NOMO-1 (cell line): Measurements from ENCODE around the gene HCFC1.

Source experiments
- DNase-seq, 2 experiments: peaks; one replicate each; lab custom pipeline; 2025; ENCODE audit not compliant: unreplicated experiment in 2 of 2; lab: John Stamatoyannopoulos, UW

The HCFC1 gene

DNA sequence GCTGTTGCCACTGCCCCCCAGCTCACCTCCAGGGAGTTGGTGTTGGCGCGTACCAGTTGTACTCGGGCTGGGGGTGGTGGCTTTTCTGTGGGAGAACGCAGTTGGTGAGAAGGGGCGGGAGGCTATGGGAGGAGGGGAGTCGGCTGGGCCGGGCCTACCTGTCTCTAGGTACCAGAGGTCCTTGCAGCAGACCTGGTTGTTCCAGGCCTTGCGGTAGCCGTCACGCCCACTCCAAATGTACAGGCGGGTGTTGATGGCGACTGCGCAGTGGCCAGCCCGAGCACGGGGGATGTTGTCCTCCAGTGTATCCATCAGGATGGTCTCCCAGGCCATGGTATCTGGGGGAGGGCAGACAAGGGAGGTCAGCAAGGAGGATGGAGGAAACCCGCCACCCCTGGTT is 11.5 kb downstream of the HCFC1 start:
- no peak for DNase-seq

- DNase-seq = no peak
Observed at GRCh38 chrX:153959649-153960048, 12.0 kb downstream of the HCFC1 start.

DNA sequence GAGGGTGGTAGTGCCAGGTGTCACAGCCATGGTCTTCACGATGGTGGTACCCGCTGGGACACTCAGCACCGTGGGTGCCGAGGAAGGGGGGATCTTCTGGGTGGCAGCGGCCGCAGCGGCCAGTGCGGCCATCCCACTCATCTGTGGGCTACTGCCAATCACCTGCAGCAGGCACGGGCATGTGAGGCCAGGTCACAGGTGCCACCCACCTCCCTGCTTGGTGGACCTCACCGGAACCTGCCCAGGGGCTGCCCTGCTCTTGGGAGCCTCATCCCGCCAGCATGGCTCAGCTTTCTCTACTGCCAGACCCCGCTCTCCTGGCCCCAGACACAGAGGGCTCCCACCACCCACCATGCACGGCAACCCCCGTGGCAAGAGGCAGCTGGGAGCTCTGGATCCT is 13.0 kb downstream of the HCFC1 start:
- no peak for DNase-seq

DNA sequence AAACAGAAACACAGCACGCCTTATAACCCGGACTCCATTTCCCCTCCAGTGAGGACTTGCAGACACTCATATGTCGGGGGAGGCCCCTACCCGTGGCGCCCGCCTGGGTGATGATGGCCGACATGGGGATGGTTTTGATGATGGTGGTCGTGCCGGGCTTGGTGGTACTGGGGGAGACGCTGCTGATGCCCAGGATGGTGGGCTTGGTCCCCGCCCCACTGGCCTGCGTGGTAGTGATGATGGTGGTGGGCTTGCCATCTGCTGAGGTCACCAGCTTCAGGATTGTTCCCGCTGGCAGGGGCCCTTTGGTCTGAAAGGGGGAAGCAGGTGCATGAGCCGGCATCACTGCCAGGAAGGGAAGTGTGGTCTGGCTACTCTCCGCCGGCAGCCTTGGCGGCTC is 14.4 kb downstream of the HCFC1 start:
- DNase-seq = no peak

DNA sequence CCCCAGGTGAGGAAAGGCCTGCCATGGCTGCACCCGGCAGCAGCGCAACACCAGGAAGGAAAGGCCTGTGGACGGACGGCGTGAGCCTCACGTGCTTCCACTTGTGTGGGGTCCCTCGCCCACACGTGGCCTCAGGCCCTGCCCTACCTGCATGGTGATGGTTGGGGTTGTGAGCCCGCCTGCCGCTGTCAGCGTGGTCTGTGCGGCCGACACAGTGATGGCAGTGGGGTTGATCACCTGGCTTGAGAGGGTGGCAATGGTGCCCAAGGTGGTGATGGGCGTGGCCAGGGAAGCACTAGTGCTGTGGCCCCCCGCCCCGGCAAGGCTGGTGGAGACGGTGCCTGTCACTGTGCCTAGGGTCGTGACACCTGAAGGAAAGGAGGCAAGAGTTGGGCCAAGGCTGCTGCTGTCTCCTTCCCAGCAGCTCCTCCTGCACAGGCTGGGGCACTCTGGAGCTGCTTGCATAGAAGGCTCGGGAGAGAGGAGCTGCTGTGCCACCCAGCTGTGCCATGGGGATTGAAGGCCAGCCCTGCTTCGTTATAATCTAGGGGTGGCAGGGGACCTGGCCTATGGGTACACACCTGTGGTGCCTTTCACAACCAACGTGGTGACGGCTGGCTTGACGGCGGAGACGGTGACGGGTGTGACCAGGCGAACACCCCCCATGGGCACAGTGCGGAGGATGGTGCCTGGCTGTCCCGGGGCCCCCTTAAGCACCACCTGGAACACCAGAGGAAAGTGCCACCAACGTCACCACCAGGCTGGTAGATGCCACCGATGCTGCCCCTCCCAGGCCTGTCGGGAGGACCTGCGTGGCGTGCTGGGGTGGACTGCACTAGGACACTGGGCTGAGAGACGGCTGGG is 15.3 kb downstream of the HCFC1 start:
- DNase-seq = no peak

DNA sequence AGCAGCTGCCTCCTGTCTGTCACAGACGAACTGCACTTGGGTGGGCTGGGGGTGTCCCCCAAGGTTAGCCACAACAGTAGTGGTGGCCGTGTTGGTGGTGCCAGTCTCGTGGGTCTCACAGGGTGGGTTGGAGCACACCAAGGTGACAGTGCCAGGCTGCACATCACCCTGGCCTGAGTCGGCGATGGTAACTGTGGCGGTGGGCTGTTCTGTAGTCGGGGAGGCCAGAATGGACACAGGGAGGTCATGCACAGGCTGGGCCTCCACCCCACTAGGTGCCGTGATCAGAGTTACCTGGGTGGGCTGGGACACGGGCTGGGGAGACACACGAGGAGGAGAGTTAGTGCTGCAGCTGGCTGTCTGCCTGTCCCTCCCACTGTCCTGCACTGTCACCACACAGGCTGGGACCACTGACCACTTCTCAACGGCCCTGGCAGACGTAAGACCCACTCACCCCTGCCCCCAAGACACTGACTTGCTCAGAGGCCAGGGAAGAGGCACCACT is 16.3 kb downstream of the HCFC1 start:
- DNase-seq = no peak

GRCh38 chrX:153954558-153955227 is 16.9 kb downstream of the HCFC1 start:
- no peak for DNase-seq

DNA sequence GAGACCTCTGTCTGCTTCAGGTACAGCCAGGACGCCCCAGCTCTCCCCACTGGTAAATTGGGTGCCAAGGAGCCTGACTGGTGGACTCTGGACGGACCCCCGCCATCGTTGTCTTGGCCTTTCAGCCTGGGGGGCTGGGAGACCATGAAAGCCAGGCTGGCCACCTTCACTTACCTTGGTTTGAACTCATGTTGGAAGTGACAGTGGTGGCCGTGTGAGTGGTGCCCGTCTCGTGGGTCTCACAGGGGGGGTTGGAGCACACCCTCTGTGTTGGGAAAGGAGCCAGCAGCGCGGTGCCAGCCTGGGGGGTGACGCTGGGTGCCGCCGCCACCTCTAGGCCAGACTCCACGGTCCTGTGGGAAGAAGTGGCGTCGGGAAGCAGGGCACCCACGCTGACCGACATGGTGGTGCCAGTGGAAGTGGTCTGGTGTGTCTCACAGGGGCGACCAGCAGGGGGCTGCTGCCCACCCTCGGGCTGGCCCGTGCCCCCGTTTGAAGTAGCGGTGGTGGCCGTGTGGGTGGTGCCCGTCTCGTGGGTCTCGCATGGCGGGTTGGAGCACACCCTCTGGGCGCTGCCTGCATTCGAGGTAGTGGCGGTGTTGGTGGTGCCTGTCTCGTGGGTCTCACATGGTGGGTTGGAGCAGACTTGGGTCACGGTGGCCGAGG is 17.6 kb downstream of the HCFC1 start:
- DNase-seq = no peak

- peak; percentile 12 to 30 for DNase-seq
Observed at GRCh38 chrX:153953342-153953830, 18.2 kb downstream of the HCFC1 start.

GRCh38 chrX:153952373-153953026 is 19.1 kb downstream of the HCFC1 start:
- no peak for DNase-seq

GRCh38 chrX:153951683-153952372 is 19.8 kb downstream of the HCFC1 start:
- no peak for DNase-seq

DNA sequence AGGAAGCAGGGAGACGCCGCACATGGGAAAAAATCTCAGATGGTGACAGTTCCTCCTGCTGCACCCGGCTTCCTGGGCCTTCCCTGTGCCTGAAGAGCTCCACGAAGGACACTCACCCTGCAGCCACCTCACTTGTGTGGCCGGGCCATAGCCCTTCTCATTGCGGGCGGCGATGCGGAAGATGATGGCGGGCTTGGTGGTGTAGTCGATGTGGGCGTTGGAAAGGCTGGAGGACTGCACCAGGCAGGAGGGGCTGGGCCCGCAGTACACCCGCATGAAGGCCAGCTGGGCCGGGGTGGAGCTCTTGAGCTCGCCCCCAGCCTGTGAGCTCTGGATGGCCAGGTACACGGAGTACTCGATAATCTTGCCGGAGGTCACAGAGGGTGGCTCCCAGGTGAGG is 21.5 kb downstream of the HCFC1 start:
- no peak for DNase-seq

DNA sequence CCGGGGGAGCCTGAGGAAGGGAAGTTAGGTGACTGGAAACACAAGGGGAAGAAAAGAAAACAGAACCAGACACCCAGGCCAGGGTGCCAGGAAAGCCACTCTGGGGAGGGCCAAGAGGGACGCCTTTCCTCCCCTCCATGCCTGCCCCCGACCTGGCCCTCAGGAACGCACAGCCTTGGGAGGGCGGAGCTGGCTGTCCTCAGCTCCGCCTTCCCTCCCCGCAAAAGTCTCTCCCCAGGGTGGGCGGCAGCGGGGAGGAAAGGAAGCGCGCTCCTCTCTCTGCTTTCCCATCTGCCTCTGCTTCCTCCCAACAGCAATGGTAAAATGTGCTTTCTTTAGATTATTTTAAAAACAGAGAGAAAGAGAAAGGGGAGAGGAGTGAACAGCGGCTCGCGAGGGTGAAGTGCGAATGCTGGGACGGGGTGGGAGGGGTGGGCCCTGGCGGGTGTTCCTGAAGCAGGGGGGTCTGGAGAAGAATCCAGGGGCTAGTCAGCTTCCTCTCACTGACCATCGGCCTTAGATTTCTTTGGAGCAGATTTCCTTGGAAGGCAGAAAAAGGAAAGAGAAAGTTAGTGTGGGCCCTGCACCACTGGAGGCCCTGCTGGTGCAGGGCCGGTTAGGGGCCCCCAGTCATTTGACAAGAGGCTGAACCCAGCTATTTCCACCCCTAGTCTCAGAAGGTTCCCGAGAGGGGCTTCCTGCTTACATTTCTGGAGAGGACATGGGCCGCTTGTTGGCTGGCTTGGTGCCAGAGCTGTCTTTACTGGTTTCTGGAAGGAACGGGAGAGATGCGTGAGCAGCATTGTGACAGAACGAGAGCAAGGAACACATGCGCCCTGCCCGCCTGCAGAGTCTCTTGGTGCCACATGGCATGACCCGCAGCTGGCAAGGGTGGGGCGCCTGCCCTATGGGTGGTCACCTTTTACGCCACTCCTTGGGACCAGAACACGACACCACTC is 22.5 kb downstream of the HCFC1 start:
- no peak for DNase-seq

DNA sequence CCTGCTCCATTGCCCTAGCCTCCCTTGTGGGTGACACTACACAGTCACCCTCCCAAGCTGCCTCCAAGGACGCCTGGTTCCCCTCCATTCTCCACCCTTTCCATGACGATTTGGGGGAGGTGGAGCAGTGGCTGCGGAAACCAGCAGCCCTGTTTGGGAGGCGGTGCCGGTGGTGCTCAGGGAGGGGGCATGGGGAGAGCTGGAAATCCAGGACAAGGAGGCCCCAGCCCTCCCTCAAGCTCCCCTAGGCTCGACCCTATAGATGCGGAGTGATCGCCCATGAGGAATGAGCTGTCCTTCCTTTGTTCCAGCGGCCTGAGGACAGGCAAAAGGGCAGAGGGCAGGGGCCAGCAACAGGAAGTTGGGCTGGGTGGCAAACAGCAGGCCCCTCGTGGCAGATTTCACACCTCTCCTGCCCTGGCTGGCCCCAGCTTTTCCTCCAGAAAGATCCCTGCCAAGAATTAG is 23.6 kb downstream of the HCFC1 start:
- DNase-seq = no peak

- peak; percentile 28 to 74 for DNase-seq
Observed at GRCh38 chrX:153947009-153947769, 24.4 kb downstream of the HCFC1 start.

- no peak for DNase-seq
Observed at GRCh38 chrX:153945956-153946943, 25.4 kb downstream of the HCFC1 start.

- DNase-seq = no peak
Observed at GRCh38 chrX:153944800-153945150, 26.8 kb downstream of the HCFC1 start.
